SK-N-SH treated with all-trans-retinoic acid at 6 μM for 48 hours (cell line): ENCODE measurements around the gene SEC62.

Experiments
- ATAC-seq: fragments of 200-7000 bp; cut with Tn5 transposase; 3 replicates; pipeline ENCODE4 v1.9.1; 2020; ENCODE audit warnings: mild to moderate bottlenecking, moderate library complexity
- ARNTL ChIP-seq: fragments of 450-650 bp; formaldehyde crosslinking; IDR thresholded peaks from 2 replicates; pipeline ENCODE4 v1.5.0; 2020; ENCODE audit warnings: low read depth, mild to moderate bottlenecking, moderate library complexity, borderline replicate concordance
- BACH2 ChIP-seq: fragments of 250-450 bp; sonication (Bioruptor Pico); IDR thresholded peaks from 2 replicates; pipeline ENCODE4 v1.9.0; 2021; ENCODE audit warnings: mild to moderate bottlenecking, borderline replicate concordance
- CREB5 ChIP-seq: fragments of 250-450 bp; sonication (Bioruptor Pico); IDR thresholded peaks from 2 replicates; pipeline ENCODE4 v1.5.1; 2020; ENCODE audit warnings: low read depth, mild to moderate bottlenecking, moderate library complexity
- CSDC2 ChIP-seq: fragments of 250-450 bp; sonication (Bioruptor Pico); IDR thresholded peaks from 2 replicates; pipeline ENCODE4 v1.5.0; 2020; ENCODE audit warnings: mild to moderate bottlenecking, moderate library complexity
- CSRNP3 ChIP-seq: fragments of 250-450 bp; sonication (Bioruptor Pico); IDR thresholded peaks from 2 replicates; pipeline ENCODE4 v1.5.1; 2021; ENCODE audit warnings: mild to moderate bottlenecking, moderate library complexity
- GLIS3 ChIP-seq: fragments of 250-450 bp; sonication (Bioruptor Pico); IDR thresholded peaks from 2 replicates; pipeline ENCODE4 v1.5.0; 2020; ENCODE audit warnings: mild to moderate bottlenecking, moderate library complexity
- ISL1 ChIP-seq: fragments of 250-450 bp; sonication (Bioruptor Pico); IDR thresholded peaks from 2 replicates; pipeline ENCODE4 v2.1.2; 2022; ENCODE audit warnings: mild to moderate bottlenecking, moderate library complexity
- OSR1 ChIP-seq: fragments of 250-450 bp; sonication (Bioruptor Pico); IDR thresholded peaks from 2 replicates; pipeline ENCODE4 v1.8.0; 2022; ENCODE audit warnings: moderate library complexity, mild to moderate bottlenecking, inconsistent platforms
- PATZ1 ChIP-seq: fragments of 250-450 bp; sonication (Bioruptor Pico); IDR thresholded peaks from 2 replicates; pipeline ENCODE4 v1.8.0; 2020; ENCODE audit warnings: mild to moderate bottlenecking, moderate library complexity, borderline replicate concordance
- PPARA ChIP-seq: fragments of 250-450 bp; sonication (Bioruptor Pico); IDR thresholded peaks from 2 replicates; pipeline ENCODE4 v1.5.0; 2020; ENCODE audit warnings: mild to moderate bottlenecking, borderline replicate concordance
- RARB ChIP-seq: fragments of 250-450 bp; sonication (Bioruptor Pico); IDR thresholded peaks from 2 replicates; pipeline ENCODE4 v1.8.0; 2021; ENCODE audit warnings: mild to moderate bottlenecking, moderate library complexity
- SNAI2 ChIP-seq: fragments of 250-450 bp; sonication (Bioruptor Pico); IDR thresholded peaks from 2 replicates; pipeline ENCODE4 v1.5.0; 2020; ENCODE audit warnings: mild to moderate bottlenecking, moderate library complexity
- TCF4 ChIP-seq: fragments of 250-450 bp; sonication (Bioruptor Pico); IDR thresholded peaks from 2 replicates; pipeline ENCODE4 v1.8.0; 2021; ENCODE audit warnings: mild to moderate bottlenecking, moderate library complexity, borderline replicate concordance
- TOX ChIP-seq: fragments of 250-450 bp; sonication (Bioruptor Pico); IDR thresholded peaks from 2 replicates; pipeline ENCODE4 v1.8.0; 2021; ENCODE audit warnings: mild to moderate bottlenecking, moderate library complexity, borderline replicate concordance
- TSHZ2 ChIP-seq: fragments of 250-450 bp; sonication (Bioruptor Pico); IDR thresholded peaks from 2 replicates; pipeline ENCODE4 v1.5.0; 2020; ENCODE audit warnings: mild to moderate bottlenecking, moderate library complexity
- ZFP30 ChIP-seq: fragments of 450-650 bp; formaldehyde crosslinking; IDR thresholded peaks from 2 replicates; pipeline ENCODE4 v1.5.0; 2022; ENCODE audit warnings: mild to moderate bottlenecking, moderate library complexity
- ZNF565 ChIP-seq: fragments of 450-650 bp; formaldehyde crosslinking; conservative IDR thresholded peaks from 2 replicates; pipeline ENCODE4 v1.5.0; 2020; ENCODE audit warnings: low read depth, mild to moderate bottlenecking, moderate library complexity
- ZNF70 ChIP-seq: fragments of 450-650 bp; formaldehyde crosslinking; IDR thresholded peaks from 2 replicates; pipeline ENCODE4 v1.5.0; 2020; ENCODE audit warnings: mild to moderate bottlenecking, moderate library complexity
- ZNF8 ChIP-seq: fragments of 450-650 bp; formaldehyde crosslinking; IDR thresholded peaks from 2 replicates; pipeline ENCODE4 v1.5.0; 2020; ENCODE audit warnings: mild to moderate bottlenecking, moderate library complexity

SEC62 gene

GRCh38 chr3:169971522-169971921 lies 4.9 kb downstream of the SEC62 start (continued):
- no peak for TF ChIP-seq CSRNP3 (CRISPR knock-in tag)
- TF ChIP-seq ZNF8 (CRISPR knock-in tag), result no peak
- no peak for TF ChIP-seq ARNTL (CRISPR knock-in tag)
- no peak for TF ChIP-seq BACH2 (CRISPR knock-in tag)
- TF ChIP-seq TOX (CRISPR knock-in tag), result no peak
- TF ChIP-seq SNAI2 (CRISPR knock-in tag), result no peak
- TF ChIP-seq, all 23 proteins: peak for 0

GRCh38 chr3:169980055-169980454 lies 13.4 kb downstream of the SEC62 start:
- ATAC-seq, result no peak
- TF ChIP-seq SNAI2 (CRISPR knock-in tag) (no peak), CSDC2 (CRISPR knock-in tag) (no peak), ARNTL (CRISPR knock-in tag) (no peak), CSRNP3 (CRISPR knock-in tag) (no peak), TCF4 (CRISPR knock-in tag) (no peak), PATZ1 (CRISPR knock-in tag) (no peak), BACH2 (CRISPR knock-in tag) (no peak), ZNF565 (no peak), OSR1 (CRISPR knock-in tag) (no peak), RARB (CRISPR knock-in tag) (no peak), TSHZ2 (CRISPR knock-in tag) (no peak)

GRCh38 chr3:169984292-169984691 lies 17.7 kb downstream of the SEC62 start:
- no peak for TF ChIP-seq CSDC2 (CRISPR knock-in tag)
- no peak for TF ChIP-seq GLIS3 (CRISPR knock-in tag)
- TF ChIP-seq CSRNP3 (CRISPR knock-in tag), result no peak
- no peak for TF ChIP-seq ZNF70
- ATAC-seq, result no peak

GRCh38 chr3:169990431-169990830 lies 23.8 kb downstream of the SEC62 start:
- TF ChIP-seq TCF4 (CRISPR knock-in tag) (no peak), OSR1 (CRISPR knock-in tag) (no peak), BACH2 (CRISPR knock-in tag) (no peak), TOX (CRISPR knock-in tag) (no peak), ISL1 (no peak), ZNF565 (no peak), TSHZ2 (CRISPR knock-in tag) (no peak), RARB (CRISPR knock-in tag) (no peak), CSRNP3 (CRISPR knock-in tag) (no peak), CREB5 (no peak), ZFP30 (CRISPR knock-in tag) (no peak), ZNF8 (CRISPR knock-in tag) (no peak), PPARA (CRISPR knock-in tag) (no peak)

More at GRCh38 chr3:169990431-169990830, 23.8 kb downstream of the SEC62 start:
- ATAC-seq, result no peak
